RPMI7951 (cell line): ENCODE measurements around the gene SPTSSB. TPM values are rescaled to one million over a fixed set of nuclear protein-coding genes. Genes with fewer than 3 reads are reported as not detected.

ENCODE experiments used
- total RNA-seq: library from RNA; depleted of rRNA; stranded (reverse); fragments of >200 nt; shearing (Covaris generic); gene quantifications from 2 replicates; pipeline ENCODE4 v1.2.3, GENCODE V29; 2014; rRNA removed

SPTSSB gene
- total RNA-seq, 1 experiment from 2014 or later = not detected

Other genes with a start within 250 kb of the SPTSSB start
- gene NMD3, start 150.2 kb downstream of the SPTSSB start, total RNA-seq = 73.4 and 85.9 TPM in 2 replicates
- gene OTOL1, start 125.3 kb upstream of the SPTSSB start, total RNA-seq = not detected in 2 replicates